ENCODE results near the gene TRPV4.

DNA sequence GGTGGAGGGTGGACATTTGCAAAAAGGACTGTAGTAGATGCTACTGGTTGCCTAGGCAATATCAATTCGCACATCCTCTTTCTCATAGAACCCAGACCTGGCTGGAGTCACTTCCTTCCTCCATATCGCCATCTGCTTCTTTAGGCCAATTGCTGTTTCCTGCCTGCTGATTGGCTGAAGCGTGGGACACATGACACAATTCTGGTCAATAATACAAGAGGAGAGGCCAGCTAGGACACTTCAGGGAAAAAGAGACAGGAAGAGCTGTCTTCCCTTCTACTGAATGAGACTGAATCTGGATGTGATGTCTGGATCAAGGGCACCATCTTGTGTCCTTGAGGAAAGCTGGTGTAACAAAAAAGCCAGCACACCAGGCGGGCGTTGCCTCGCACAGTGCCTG lies 53.8 kb downstream of the TRPV4 start:
- TF ChIP-seq EZH2 (IDR thresholded peaks at IDR 0.05; ENCODE audit: borderline replicate concordance) (no peak), EZH2phosphoT487 (IDR thresholded peaks at IDR 0.05; ENCODE audit: low read depth, severe bottlenecking, unreplicated experiment) (no peak)
- TF ChIP-seq, protein P1, sequence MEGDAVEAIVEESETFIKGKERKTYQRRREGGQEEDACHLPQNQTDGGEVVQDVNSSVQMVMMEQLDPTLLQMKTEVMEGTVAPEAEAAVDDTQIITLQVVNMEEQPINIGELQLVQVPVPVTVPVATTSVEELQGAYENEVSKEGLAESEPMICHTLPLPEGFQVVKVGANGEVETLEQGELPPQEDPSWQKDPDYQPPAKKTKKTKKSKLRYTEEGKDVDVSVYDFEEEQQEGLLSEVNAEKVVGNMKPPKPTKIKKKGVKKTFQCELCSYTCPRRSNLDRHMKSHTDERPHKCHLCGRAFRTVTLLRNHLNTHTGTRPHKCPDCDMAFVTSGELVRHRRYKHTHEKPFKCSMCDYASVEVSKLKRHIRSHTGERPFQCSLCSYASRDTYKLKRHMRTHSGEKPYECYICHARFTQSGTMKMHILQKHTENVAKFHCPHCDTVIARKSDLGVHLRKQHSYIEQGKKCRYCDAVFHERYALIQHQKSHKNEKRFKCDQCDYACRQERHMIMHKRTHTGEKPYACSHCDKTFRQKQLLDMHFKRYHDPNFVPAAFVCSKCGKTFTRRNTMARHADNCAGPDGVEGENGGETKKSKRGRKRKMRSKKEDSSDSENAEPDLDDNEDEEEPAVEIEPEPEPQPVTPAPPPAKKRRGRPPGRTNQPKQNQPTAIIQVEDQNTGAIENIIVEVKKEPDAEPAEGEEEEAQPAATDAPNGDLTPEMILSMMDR (IDR thresholded peaks at IDR 0.05; ENCODE audit: poor library complexity): no peak

All from hepatocyte (in vitro differentiated cells).